Activated CD4-positive, alpha-beta T cell treated with anti-CD3 and anti-CD28 coated beads for 36 hours (primary cell): ENCODE data around the gene TRUB2. TPM values are rescaled to one million over a fixed set of nuclear protein-coding genes. Genes with fewer than 3 reads are reported as not detected.

Source experiments
- total RNA-seq, 2 experiments: library from RNA; stranded (reverse); gene quantifications; one replicate each; pipeline ENCODE4 v1.2.3, GENCODE V29; 2021

Gene TRUB2
- total RNA-seq, 2 experiments from 2014 or later = 29.5 to 37.5 TPM

Other genes starting within 250 kb of the TRUB2 start
- gene PTGES2, start 194.7 kb downstream of the TRUB2 start, total RNA-seq = 10 to 100 TPM; 47.7 to 48.5 TPM
- not detected for gene LCN2, start 173.0 kb downstream of the TRUB2 start, total RNA-seq
- gene BBLN, start 162.2 kb downstream of the TRUB2 start, total RNA-seq = 10 to 100 TPM; 64.4 to 68.5 TPM
- gene CIZ1, start 130.9 kb downstream of the TRUB2 start, total RNA-seq = 100 to 1,000 TPM in 1 of 2 experiments, 10 to 100 TPM in 1; 79.5 to 110 TPM
- under 1 TPM; 0.50 to 0.72 TPM for gene DNM1, start 119.1 kb downstream of the TRUB2 start, total RNA-seq
- 10 to 100 TPM; 28.4 to 29.4 TPM for gene GOLGA2, start 46.4 kb downstream of the TRUB2 start, total RNA-seq
- gene SWI5, start 46.2 kb downstream of the TRUB2 start, total RNA-seq = 10 to 100 TPM; 13.1 to 14.1 TPM
- gene COQ4, start 392 bp upstream of the TRUB2 start, total RNA-seq = 10 to 100 TPM; 32.1 to 38.8 TPM
- 10 to 100 TPM in 1 of 2 experiments, 1 to 10 TPM in 1; 8.4 to 10.2 TPM for gene SLC27A4, start 18.1 kb upstream of the TRUB2 start, total RNA-seq
- gene URM1, start 48.9 kb upstream of the TRUB2 start, total RNA-seq = 10 to 100 TPM; 39.9 to 56.1 TPM
- under 1 TPM; 0.75 to 0.79 TPM for gene CERCAM, start 98.4 kb upstream of the TRUB2 start, total RNA-seq
- gene ODF2, start 133.6 kb upstream of the TRUB2 start, total RNA-seq = 10 to 100 TPM; 73.5 to 86.4 TPM
- 10 to 100 TPM; 52.5 to 54.4 TPM for gene GLE1, start 182.3 kb upstream of the TRUB2 start, total RNA-seq
- gene SPTAN1, start 230.1 kb upstream of the TRUB2 start, total RNA-seq = 100 to 1,000 TPM; 192 to 269 TPM